IPS-NIHi11 (cell line): ENCODE measurements around the gene GAS7.
"Not testable (repeated sequence)": the region's sequence is repeated elsewhere in the genome, so short reads cannot be mapped to it uniquely, and the experiment has no call there.

Experiments
- DNase-seq: peaks from one replicate; pipeline ENCODE4 v3.0.0; 2012; ENCODE audit warnings: mixed read lengths, low spot score

GAS7 gene

DNA sequence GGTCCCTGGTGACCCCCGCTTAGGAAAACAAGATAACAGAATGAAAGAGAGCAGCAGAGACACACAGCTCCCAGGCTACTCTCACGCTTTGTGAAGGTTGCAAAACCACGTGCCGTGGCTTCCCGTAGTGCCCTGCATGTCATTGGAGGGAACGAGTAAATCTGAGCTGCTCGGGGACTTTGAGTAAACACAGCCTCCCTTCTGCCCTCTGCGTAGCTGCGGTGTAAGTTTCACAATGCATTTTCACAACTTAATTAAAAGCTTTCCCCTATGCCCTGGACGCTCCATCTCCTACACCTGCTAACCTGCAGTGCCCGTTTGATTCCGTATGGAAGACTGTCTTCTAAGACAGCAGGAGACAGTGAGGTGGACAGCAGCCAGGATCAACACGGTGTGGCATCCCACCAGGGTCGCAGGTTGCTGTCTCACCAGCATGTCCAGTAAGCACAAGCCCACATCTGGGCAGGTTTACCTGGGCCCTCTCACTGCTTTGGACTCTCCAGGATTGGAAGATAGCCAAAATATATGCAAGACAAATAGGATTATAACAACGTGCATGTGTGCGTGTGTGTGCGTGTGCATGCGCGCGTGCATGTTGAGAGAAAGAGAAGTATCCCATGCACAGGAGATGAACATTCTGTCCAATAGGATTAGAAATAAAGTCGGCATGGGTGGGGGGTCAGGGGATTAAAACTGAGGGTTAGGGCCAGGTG, 177.0 kb downstream of the GAS7 start:
- no peak for DNase-seq

DNA sequence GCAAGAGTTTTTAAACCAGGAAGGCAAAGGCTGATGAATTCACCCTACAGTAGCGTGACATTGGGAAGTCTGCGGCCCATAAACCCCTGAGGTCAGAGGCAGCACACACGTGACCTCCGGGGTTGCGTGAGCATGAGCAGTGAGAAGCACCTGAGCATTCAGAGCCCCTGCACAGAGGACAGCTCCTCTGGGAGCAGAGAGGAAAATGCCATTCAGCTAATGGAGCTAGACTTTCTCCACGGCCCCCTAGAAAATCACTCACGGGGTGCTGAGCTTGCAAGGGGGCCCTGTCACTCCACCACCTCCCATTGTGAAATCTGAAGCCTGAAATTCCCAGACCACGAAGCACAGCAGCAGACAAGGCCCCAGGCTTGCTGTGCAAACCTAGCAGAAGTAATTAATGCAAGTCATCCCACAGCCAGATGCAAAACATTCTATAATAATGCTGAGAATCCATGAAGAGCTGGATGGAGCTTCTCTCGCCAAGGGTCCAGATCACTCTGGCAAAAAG, 178.4 kb downstream of the GAS7 start:
- DNase-seq = no peak

DNA sequence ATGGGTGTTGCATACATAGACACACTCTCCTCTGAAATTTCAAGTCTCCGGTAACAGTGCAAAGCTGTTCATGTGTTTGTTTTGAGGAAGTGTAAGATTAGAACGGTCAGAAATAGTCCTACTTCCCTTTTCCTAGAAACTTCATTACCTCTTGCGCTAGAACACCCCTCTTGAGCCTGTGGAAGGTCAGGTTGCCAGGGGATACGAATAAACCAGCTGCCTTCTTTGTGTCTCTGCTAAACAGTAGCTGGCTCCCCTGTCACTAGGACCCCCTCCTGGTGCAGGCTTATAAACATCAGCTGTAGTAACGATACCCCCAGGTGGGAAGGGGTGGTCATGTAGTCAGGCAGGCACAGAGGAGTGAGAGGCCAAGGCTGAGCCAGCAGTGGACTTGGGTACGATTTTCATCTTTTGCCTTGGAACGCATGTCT, 179.9 kb downstream of the GAS7 start:
- DNase-seq = no peak

DNA sequence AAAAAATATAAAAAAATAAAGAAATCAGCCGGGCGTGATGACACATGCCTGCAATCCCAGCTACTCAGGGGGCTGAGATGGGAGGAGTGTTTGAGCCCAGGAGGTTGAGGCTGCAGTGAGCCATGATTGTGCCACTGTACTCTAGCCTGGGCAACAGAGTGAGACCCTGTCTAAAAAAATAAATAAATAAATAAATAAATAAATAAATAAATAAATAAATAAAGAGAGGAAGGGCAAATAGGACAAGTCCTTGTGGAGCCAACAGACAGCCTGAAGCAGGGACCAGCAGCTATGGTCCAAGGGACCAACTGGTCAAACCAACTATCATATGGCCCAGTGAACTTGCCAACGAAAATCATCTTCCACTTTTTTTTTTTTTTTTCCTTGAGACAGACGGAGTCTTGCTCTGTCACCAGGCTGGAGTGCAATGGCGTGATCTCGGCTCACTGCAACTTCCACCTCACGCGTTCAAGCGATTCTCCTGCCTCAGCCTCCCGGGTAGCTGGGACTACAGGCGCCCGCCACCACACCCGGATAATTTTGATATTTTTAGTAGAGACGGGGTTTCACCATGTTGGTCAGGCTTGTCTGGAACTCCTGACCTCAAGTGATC, 181.3 kb downstream of the GAS7 start:
- DNase-seq = not testable (repeated sequence)

DNA sequence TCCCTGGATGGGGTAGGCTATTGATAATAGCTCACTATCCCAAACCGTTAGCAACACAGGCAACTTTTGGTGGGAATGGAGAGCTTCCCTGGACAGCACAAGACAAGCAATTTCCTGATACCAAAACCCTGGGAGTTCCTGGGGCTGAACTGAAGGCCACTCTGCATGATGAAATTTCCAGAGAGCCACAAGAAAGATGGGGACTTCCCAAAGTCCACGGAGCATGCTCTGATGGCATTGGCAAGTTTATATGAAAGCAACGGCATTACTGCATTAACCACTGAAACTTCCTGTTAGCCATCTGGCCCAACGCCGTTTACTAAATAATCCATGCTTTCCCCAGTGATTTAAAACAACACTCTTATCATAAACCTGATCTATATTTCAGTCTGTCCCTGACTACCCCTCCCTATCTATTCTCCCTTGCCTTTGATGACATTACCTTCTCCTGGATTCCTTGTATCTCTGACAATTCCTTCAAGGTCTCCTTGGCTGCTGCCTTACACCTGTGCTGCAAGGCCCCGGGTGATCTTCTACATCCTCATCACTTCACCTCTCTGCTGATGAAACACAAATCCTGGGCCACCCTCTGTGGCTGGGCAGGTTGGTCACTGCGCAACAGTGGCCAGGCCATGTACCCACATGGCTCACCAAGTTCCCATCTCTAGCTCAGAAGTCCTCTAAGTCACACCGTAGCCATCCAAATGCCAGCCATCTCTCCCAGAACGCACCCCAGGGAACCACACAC, 184.9 kb downstream of the GAS7 start:
- no peak for DNase-seq

DNA sequence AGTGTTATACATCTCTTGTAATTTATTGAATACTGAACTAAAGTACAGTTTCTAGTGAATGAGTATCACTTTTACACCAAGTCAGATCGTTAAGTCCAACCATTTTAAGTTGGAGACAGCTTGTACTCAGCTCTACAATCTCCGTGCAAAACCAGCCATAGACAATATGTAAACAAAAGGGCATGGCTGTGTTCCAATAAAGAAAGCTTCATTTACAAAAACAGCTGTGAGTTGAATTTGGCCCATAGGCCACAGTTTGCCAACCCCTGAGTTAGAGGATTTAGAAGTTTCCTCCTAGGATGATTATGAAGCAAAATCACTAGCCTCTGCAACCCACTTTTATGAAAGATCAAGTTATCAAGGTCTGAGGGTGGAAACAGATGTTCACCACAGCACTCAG, 187.7 kb downstream of the GAS7 start:
- no peak for DNase-seq

DNA sequence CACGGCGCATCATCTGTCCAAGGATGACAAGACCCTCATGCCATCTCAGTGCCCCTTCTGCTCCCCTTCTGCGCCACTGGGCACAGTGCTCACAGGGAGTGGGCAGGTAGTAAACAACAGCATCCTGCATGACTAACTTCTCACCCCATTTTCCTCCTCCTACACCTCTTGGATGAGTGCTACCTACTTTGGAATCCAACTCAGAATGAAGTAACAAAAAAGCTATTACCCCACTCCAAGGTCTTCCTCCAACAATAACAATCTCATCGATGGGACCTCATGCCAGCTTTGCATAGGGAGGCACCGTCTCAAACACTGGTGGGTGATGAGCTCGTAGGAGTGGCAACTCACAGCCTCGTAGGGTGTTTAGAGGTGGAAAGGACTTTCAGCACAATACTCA, 194.7 kb downstream of the GAS7 start:
- no peak for DNase-seq

DNA sequence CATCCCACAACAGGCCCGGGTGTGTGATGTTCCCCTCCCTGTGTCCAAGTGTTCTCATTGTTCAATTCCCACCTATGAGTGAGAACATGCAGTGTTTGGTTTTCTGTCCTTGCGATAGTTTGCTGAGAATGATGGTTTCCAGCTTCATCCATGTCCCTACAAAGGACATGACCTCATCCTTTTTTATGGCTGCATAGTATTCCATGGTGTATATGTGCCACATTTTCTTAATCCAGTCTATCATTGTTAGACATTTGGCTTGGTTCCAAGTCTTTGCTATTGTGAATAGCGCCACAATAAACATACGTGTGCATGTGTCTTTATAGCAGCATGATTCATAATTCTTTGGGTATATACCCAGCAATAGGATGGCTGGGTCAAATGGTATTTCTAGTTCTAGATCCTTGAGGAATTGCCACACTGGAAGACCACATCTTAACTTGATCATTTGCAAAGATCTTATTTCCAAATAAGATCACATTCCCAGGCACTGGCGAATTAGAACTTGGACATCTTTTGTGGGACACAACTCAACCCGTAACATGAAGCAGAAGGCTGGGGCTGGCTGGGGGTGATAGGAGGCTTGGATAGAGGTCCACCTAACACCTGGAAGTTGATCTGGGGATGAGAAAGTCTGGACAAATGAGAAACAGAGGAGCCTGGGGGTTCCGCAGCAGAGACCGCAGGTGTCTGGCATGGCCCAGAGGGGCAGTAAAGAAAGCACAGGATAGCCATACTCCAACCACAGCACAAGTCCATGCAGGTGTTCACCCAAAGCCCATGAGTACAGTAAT, 195.6 kb downstream of the GAS7 start:
- not testable (repeated sequence) for DNase-seq

DNA sequence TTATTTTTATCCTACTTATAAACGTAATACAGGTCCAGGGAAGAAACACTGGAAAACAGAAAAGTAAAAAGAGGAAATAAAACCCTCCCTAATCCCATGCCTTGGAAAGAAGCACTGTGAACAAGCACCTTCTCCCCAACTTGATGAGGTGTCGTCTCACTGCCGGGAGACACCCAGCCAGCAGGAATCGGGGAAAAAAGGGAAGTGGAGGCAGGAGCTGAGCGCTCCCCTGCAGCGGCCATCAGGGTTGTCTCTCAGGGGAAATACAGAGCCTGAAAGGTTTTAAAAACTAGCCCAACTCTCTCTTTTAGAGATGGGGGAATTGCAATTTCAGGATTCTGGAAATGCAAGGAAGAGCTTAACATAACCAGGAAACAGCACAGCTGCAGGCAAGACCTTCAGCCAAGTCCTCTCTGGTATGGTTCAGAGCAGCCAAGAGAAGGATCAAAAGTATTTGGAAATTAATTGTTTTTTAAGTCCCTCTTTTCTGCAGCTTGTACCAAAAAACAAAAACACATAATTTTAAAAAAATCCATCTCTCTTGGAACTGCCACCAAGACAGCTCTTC, 197.0 kb downstream of the GAS7 start:
- no peak for DNase-seq

DNA sequence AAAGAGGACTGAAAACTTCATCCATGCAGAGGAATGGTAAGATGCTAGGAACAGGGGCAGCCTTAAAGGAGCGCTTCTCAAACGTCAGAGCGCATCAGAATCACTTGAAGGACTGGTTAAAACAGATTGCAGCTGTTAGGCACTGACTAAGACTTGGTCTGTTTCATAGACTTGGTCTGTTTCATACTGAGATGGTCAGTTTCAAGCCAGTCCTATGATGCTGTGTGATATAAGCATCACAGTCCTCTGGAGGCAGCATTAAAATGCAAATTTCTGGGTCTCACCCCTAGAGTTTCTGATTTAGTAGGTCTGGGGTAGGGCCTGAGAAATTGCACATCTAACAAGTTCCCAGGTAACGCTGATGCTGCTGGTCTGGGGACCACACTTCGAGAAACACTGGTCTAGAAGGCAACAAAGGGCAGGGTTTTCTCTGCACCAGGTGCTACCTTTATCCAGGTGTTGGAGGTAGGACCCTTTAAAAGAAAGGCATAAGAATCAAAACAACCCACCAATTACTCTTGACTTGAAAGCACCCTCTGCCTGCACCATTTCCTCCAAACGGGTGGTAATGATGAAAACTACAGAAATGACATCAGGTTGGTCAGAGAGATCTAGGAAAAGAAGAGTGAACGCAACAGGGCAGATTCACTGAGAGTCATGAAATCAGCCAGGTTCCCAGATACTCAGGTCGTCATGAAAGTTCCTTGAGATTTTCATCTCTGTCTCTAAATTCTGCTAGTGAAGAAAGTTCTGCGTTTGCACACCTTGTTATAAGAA, 198.3 kb downstream of the GAS7 start:
- no peak for DNase-seq

DNA sequence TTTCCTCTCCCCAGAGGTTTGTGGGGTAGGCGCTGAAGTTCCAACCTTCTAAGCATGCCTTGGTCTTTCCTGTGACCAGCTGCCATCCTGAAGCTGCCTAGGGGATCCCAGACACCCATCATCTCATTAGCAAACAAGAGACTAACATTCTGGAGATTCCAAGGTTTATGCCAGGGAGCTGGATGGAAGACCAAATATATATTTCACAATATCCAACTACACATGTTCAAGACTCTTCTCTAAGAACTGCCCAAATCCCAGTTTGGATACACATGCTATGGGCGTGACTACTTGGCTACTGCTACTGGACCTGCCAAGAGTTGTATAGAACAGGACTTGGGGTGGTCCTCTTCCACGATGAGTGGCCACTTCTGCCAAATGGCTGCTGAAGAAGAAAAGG, 200.3 kb downstream of the GAS7 start:
- no peak for DNase-seq

DNA sequence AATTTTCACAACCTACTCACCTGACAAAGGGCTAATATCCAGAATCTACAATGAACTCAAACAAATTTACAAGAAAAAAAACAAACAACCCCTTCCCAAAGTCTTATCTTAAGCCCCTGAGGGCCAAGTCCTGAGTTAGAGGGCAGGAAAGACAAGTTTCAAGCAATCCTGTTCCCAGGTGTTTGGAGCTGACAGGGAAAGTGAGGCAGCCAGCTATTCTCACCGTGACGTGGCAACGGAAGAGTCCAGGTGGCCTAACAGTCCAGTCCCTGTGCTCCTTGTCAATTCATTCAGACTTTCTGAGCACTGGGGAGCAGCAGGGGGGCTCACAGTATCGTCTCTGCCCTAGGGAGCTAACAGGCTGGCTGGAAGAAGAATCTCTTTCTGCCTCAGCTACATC, 203.6 kb downstream of the GAS7 start:
- no peak for DNase-seq

DNA sequence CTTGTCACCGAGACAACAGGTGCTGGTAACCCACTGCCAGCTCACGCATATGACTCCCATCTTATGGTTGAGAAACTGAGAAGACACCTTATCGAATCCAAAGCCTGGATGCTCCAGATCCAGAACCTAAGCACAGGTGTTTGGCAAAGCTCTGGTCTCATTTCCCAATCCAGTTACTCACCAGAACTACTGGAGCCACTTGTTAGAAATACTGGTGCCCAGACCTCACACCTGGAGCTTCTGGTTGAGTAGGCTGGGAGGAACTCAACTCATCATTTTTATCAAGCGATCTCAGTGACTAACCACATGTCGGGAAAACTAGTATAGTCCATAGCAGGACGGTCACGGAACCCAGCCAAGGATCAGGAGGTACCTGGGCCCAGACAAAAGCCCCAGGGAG, 206.6 kb downstream of the GAS7 start:
- no peak for DNase-seq

DNA sequence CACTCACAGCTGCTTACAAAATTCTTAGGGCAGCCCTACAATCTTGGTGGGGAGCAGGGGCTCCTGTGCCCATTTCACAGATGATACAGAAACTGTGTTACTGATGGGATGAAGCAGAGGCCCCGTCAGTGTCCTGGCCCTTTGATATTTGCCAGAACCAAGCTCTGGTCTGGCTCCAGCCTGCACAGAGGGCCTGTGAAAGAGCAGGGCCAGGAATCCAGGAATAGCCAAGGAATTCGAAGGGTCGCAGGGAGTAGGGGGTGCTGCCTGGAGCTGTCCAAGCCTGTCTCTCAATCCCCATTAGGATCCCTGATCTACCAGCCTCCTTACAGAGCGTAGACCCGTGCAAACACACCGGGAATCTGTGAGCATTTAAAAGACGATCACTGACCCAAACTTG, 207.1 kb downstream of the GAS7 start:
- DNase-seq = no peak

DNA sequence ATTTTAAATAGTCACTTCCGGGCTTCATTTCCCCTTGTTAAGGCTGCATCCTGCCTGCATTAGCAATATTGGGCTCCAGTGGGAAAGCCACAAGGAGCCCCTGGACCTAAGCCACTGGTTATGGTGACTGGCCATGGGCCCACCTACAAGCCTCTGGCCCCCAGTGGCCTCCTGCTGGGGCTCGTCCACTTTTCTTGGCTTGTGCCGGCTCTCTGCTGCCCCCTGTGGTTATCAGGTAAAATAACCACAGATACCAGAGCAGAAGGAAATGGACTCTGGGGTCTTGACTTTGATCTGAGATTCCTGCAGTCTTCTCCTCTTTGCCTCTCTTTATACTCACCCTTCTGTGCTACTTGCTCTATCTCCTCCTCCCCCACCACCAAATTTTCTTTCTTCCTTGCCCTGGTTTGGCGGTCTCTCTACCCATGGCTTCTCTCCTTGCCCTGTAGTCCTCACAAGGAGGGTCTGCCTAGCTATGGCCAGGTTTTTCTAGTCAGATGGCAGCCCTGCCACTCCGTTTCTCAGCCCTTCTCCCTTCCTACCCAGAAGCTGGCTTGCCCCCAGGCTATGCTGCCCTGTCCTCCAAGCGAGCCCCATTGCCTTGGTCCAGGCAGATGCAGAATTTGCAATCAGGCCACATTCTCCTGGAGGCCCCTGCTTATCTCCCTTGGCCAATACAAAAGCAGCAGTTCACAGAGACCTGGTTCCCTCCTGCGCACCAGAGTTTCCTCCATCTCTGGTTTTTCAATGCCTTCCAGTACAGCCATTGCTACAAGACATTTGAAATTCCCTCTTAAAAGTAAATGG, 210.4 kb downstream of the GAS7 start:
- peak; percentile 76 for DNase-seq

DNA sequence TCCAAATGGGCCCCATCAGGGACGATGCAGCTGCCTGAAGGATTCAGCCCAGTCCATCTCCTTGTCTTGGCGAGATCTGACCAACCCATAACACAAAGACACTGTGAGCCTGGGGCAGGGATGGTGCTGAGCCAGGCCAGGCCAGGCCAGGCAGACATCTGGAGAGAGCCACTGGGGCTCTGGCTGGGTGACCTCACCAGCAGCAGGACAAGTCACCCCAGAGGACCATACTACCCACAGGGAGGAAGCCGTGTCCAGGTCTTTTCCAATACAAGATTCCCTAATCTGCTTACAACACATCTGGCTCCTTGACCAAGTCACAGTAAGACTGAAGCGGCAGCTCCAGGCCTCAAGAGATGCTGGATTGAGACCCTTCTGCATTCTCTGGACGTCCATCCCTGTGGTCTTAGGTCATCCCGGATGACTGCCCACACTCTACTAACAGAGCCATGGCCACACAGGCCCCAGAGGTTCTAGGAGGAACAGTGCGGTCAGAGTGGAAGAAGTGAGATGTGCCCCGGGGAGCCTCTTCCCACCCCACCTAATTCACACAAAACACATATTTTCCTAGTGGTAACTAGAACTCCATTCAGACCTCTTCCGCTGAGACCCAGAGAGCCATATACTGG, 211.5 kb downstream of the GAS7 start:
- DNase-seq = no peak

DNA sequence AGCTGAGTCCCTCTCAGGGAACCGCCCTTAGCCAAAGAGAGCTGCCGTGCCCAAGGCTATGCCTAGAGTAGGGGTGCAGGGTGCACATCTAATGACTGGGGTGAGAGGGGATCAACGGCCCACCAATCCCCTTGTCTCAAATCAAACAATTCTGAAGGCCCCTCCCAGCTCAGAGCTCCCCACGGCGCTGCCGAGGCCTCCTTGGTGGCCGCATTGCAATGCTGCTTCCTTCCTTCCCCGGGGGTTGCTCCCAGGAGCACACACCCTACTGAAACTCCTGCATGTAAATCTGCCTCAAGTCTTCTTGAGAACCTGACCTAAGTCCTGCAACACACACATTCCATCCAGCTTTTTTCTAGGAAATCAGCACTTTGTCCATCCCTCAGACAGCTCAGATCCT, 212.8 kb downstream of the GAS7 start:
- DNase-seq = no peak

DNA sequence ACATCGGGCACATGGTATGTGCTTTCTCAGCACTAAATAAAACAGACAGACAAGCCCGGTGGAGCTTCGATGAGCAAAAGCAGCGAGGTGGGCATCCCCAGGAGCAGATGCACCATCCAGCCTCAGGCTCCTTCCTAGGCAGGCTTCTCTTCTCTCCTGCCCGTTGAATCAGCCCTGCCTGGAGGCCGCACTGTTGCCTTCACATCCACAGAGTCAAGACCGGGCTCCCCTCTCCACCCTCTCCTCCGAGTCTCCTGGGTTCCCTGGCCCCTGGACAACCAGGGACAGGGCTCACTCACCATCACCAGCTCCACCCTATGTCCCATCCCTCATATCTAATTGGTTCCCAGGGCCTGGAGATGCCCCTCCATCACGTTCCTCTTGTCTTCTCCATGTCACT, 213.6 kb downstream of the GAS7 start:
- no peak for DNase-seq

DNA sequence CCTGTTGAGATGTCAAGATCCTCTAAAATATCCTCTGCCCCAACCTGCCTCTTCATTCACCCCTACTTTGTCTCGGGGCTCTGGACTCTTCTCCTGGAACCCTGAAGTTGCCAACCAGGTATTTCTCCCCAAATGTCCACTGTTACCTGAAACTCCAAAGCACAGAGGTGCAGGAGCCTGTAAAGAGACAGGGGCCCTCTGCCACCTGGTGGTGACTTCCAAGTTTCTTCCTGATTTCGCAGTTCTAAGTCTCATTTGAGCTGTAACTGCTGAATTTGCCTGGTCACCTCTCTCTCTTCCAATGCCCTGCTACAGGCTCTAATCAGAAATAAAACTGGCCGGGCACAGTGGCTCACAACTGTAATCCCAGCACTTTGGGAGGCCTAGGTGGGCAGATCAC, 216.2 kb downstream of the GAS7 start:
- peak; percentile 67 for DNase-seq
